Measurements from ENCODE around the gene ADAP1. TPM values are rescaled to one million over a fixed set of nuclear protein-coding genes. Genes with fewer than 3 reads are reported as not detected.
A peak's percentile ranks its signal among the peaks of the same experiment; 100 is the strongest.

Gene ADAP1
- total and polyA plus RNA-seq, 2 of the 13 experiments (the other 11 are each of a cell fraction or from before 2014, with no cell fraction given) = 10.5 to 24.6 TPM

DNA sequence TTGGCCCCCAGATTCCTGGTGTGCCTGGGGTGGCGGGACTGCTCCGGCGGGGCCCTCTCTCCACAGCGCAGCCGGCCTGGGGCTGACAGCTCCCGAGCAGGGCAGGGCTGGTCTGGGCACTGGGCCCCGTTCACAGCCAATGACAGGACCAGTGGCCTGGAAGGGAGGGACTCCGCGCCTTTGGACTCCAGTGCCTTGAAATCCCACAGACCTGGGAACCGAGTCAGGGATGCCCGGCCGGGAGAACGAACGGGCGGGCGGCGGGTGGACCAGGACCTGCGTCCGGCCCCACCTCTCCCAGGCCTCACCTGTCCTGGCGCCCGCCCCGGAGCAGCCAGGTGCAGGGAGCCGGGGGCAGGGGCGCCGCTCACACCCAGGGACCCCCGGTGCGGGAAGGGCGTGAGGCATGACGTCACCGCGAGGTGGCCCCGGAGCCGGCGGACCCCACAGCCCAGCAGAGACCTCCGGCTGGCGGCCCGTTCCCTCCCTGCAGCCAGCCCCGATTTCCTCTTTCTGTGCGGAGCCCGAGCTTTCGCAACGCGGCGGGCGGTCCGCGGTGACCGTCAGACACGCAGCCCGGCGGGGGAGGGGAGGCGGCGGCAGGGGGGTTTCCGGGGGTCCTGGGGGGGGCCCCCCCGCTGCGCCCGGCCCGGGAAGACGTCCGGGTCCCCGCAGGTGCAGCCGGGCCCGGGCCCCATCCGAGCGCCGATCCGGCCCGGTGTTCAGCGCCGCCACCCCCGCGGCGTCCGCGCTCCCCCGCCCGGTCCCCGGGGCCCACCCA is 743 bp downstream of the ADAP1 start (continued):
- TF ChIP-seq, protein P1, sequence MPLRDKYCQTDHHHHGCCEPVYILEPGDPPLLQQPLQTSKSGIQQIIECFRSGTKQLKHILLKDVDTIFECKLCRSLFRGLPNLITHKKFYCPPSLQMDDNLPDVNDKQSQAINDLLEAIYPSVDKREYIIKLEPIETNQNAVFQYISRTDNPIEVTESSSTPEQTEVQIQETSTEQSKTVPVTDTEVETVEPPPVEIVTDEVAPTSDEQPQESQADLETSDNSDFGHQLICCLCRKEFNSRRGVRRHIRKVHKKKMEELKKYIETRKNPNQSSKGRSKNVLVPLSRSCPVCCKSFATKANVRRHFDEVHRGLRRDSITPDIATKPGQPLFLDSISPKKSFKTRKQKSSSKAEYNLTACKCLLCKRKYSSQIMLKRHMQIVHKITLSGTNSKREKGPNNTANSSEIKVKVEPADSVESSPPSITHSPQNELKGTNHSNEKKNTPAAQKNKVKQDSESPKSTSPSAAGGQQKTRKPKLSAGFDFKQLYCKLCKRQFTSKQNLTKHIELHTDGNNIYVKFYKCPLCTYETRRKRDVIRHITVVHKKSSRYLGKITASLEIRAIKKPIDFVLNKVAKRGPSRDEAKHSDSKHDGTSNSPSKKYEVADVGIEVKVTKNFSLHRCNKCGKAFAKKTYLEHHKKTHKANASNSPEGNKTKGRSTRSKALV (CRISPR knock-in tag; IDR thresholded peaks at IDR 0.05) = peak; percentile 82; the same call in 1 of the 2 replicates
- no peak for TF ChIP-seq FOXK2 (IDR thresholded peaks at IDR 0.05)
- TF ChIP-seq, protein P2, sequence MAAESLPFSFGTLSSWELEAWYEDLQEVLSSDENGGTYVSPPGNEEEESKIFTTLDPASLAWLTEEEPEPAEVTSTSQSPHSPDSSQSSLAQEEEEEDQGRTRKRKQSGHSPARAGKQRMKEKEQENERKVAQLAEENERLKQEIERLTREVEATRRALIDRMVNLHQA (CRISPR knock-in tag; IDR thresholded peaks at IDR 0.05) = no peak
- TF ChIP-seq, protein P3, sequence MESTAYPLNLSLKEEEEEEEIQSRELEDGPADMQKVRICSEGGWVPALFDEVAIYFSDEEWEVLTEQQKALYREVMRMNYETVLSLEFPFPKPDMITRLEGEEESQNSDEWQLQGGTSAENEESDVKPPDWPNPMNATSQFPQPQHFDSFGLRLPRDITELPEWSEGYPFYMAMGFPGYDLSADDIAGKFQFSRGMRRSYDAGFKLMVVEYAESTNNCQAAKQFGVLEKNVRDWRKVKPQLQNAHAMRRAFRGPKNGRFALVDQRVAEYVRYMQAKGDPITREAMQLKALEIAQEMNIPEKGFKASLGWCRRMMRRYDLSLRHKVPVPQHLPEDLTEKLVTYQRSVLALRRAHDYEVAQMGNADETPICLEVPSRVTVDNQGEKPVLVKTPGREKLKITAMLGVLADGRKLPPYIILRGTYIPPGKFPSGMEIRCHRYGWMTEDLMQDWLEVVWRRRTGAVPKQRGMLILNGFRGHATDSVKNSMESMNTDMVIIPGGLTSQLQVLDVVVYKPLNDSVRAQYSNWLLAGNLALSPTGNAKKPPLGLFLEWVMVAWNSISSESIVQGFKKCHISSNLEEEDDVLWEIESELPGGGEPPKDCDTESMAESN (CRISPR knock-in tag; conservative IDR thresholded peaks at IDR 0.05) = no peak
- 0 out of 2 replicates have a peak, but pooled peaks have one; percentile 27 for TF ChIP-seq CENPT (CRISPR knock-in tag; IDR thresholded peaks at IDR 0.05; ENCODE audit: low read depth)
- TF ChIP-seq RNF2 (conservative IDR thresholded peaks at IDR 0.05; ENCODE audit: low read depth) = no peak
- TF ChIP-seq ZNF30 (CRISPR knock-in tag; IDR thresholded peaks at IDR 0.05) = no peak
- TF ChIP-seq ZNF556 (CRISPR knock-in tag; IDR thresholded peaks at IDR 0.05; ENCODE audit: borderline replicate concordance) = no peak
- no peak for TF ChIP-seq SOX13 (IDR thresholded peaks at IDR 0.05)
- no peak for TF ChIP-seq SOX13 (CRISPR knock-in tag; conservative IDR thresholded peaks at IDR 0.05 in 1 of 2, IDR thresholded peaks at IDR 0.05 in 1 of 2)
- TF ChIP-seq, protein P4, sequence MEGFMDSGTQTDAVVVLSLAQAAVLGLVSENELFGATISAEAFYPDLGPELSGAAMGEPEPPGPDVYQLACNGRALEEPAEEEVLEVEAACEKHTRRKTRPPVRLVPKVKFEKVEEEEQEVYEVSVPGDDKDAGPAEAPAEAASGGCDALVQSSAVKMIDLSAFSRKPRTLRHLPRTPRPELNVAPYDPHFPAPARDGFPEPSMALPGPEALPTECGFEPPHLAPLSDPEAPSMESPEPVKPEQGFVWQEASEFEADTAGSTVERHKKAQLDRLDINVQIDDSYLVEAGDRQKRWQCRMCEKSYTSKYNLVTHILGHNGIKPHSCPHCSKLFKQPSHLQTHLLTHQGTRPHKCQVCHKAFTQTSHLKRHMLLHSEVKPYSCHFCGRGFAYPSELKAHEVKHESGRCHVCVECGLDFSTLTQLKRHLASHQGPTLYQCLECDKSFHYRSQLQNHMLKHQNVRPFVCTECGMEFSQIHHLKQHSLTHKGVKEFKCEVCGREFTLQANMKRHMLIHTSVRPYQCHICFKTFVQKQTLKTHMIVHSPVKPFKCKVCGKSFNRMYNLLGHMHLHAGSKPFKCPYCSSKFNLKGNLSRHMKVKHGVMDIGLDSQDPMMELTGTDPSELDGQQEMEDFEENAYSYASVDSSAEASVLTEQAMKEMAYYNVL (CRISPR knock-in tag; IDR thresholded peaks at IDR 0.05; ENCODE audit: borderline replicate concordance) = no peak
- TF ChIP-seq, protein P5, sequence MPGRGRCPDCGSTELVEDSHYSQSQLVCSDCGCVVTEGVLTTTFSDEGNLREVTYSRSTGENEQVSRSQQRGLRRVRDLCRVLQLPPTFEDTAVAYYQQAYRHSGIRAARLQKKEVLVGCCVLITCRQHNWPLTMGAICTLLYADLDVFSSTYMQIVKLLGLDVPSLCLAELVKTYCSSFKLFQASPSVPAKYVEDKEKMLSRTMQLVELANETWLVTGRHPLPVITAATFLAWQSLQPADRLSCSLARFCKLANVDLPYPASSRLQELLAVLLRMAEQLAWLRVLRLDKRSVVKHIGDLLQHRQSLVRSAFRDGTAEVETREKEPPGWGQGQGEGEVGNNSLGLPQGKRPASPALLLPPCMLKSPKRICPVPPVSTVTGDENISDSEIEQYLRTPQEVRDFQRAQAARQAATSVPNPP (CRISPR knock-in tag; IDR thresholded peaks at IDR 0.05) = no peak
- TF ChIP-seq, protein P6, sequence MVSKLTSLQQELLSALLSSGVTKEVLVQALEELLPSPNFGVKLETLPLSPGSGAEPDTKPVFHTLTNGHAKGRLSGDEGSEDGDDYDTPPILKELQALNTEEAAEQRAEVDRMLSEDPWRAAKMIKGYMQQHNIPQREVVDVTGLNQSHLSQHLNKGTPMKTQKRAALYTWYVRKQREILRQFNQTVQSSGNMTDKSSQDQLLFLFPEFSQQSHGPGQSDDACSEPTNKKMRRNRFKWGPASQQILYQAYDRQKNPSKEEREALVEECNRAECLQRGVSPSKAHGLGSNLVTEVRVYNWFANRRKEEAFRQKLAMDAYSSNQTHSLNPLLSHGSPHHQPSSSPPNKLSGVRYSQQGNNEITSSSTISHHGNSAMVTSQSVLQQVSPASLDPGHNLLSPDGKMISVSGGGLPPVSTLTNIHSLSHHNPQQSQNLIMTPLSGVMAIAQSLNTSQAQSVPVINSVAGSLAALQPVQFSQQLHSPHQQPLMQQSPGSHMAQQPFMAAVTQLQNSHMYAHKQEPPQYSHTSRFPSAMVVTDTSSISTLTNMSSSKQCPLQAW (CRISPR knock-in tag; IDR thresholded peaks at IDR 0.05) = no peak
- no peak for TF ChIP-seq ZNF724P (CRISPR knock-in tag; IDR thresholded peaks at IDR 0.05; ENCODE audit: borderline replicate concordance)
- TF ChIP-seq ZNF205 (CRISPR knock-in tag; IDR thresholded peaks at IDR 0.05) = no peak
- TF ChIP-seq MAZ (IDR thresholded peaks at IDR 0.05; ENCODE audit: borderline replicate concordance, low read depth, low read length) = no peak
- TF ChIP-seq MAZ (CRISPR knock-in tag; IDR thresholded peaks at IDR 0.05; ENCODE audit: low read depth) = no peak
- TF ChIP-seq GTF2F1 (IDR thresholded peaks at IDR 0.05; ENCODE audit: low read length) = no peak
- TF ChIP-seq ZNF747 (CRISPR knock-in tag; IDR thresholded peaks at IDR 0.05; ENCODE audit: borderline replicate concordance) = no peak
- no peak for TF ChIP-seq RFX1 (IDR thresholded peaks at IDR 0.05)
